Activated T-helper 1 cell treated with anti-CD3 and anti-CD28 coated beads, Interleukin-12 subunit alpha, Interleukin-12 subunit beta, Interleukin-2, Interleukin-4 antibody, amounts not matched to agents 30 ng/mL and 10 ng/mL and 1 ng/mL, durations not matched to agents 14 hours and 24 hours and 36 hours (primary cell): ENCODE data around the gene SLC25A43. TPM values are rescaled to one million over a fixed set of nuclear protein-coding genes. Genes with fewer than 3 reads are reported as not detected.
"Not testable (repeated sequence)": the region's sequence is repeated elsewhere in the genome, so short reads cannot be mapped to it uniquely, and the experiment has no call there.

Experiments used
- DNase-seq: peaks from one replicate; pipeline ENCODE4 v3.0.0; 2021; ENCODE audit warnings: low spot score
- H3K27ac Mint-ChIP-seq: one replicate; pipeline ENCODE4 v1.8.0; 2021; ENCODE audit warnings: mild to moderate bottlenecking, mixed read lengths
- H3K27me3 Mint-ChIP-seq: one replicate; pipeline ENCODE4 v1.8.0; 2022; ENCODE audit warnings: mild to moderate bottlenecking, moderate library complexity, mixed read lengths; ENCODE audit not compliant: insufficient read depth
- H3K36me3 Mint-ChIP-seq: one replicate; pipeline ENCODE4 v1.8.0; 2021; ENCODE audit warnings: low read depth, mixed read lengths
- H3K4me1 Mint-ChIP-seq: one replicate; pipeline ENCODE4 v1.8.0; 2021; ENCODE audit warnings: low read depth, mixed read lengths
- H3K4me3 Mint-ChIP-seq: one replicate; pipeline ENCODE4 v1.8.0; 2021; ENCODE audit warnings: mild to moderate bottlenecking, moderate library complexity, mixed read lengths
- H3K9me3 Mint-ChIP-seq: one replicate; pipeline ENCODE4 v1.8.0; 2021; ENCODE audit warnings: mixed read lengths
- intact Hi-C: fragments of 100-400 bp; cut with micrococcal nuclease; formaldehyde crosslinking; loops from one replicate; pipeline ENCODE4 v1.15.1; 2024
- total RNA-seq: library from RNA; stranded (reverse); gene quantifications from 2 replicates; pipeline ENCODE4 v1.2.3, GENCODE V29; 2022

SLC25A43 gene
- total RNA-seq, 1 donor from 2014 or later: 12.6 TPM

- intact Hi-C loops: no loop called here
- Mint-ChIP-seq H3K9me3 (no peaks in the 10 kb centered on the region), H3K4me3 (no peak overlapping the region)
Observed at GRCh38 chrX:119417376-119417775, 18.2 kb downstream of the SLC25A43 start.

DNA sequence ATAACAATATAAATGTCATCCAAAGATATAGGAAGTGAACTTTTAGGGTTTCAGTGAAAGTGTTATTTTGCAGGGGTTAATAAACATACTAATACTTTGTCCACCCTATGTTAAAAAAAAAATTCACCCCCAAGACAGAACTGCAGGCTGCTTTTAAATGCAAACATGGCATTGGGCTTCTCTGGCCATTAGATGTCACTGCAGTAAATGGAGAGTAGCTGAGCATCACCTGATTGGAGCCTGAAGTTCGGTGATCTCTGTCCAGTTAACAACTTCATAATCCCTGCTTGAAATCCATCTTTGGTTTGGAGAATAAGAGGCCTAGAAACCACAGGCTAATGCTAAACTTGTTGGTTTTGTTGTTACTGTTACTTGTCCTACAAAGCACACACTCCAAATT, 18.7 kb downstream of the SLC25A43 start:
- H3K27ac Mint-ChIP-seq: no peak overlapping the region
- peaks cover 2% of the 10 kb centered on the region for H3K36me3 Mint-ChIP-seq
- H3K4me3 Mint-ChIP-seq: no peak overlapping the region
- H3K27me3 Mint-ChIP-seq: no peaks in the 10 kb centered on the region
- no peak for DNase-seq
- H3K9me3 Mint-ChIP-seq: no peaks in the 10 kb centered on the region
- intact Hi-C loops: no loop called here
- H3K4me1 Mint-ChIP-seq: no peaks in the 10 kb centered on the region

More at GRCh38 chrX:119417376-119417775, 18.2 kb downstream of the SLC25A43 start:
- Mint-ChIP-seq H3K4me1 (no peaks in the 10 kb centered on the region), H3K36me3 (peaks cover 2% of the 10 kb centered on the region), H3K27ac (no peak overlapping the region), H3K27me3 (no peaks in the 10 kb centered on the region)
- DNase-seq: no peak

GRCh38 chrX:119419146-119419545, 20.0 kb downstream of the SLC25A43 start:
- no peak overlapping the region for H3K4me3 Mint-ChIP-seq
- no peak for DNase-seq
- H3K27ac Mint-ChIP-seq: no peak overlapping the region
- no peaks in the 10 kb centered on the region for H3K27me3 Mint-ChIP-seq
- H3K4me1 Mint-ChIP-seq: no peaks in the 10 kb centered on the region
- intact Hi-C loops: no loop called here
- no peaks in the 10 kb centered on the region for H3K9me3 Mint-ChIP-seq
- H3K36me3 Mint-ChIP-seq: peaks cover 2% of the 10 kb centered on the region

DNA sequence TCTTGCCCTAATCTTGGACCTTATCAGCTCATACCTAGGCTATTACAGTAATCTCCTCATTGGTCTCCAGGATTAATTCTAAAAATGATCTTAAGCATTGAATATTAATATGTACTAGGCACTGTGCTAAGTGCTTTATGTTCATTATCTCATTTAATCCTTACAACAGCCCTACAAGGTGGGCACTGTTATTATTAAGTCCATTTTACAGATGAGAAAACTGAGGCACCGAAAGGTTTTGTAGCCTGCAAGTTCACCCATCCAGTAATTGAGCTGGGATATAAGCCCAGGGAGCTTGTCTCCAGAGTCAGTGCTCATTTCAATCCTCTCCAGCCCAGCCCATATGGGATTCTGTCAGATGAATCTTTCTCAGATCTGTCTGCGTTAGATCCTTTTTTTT, 20.8 kb downstream of the SLC25A43 start:
- Mint-ChIP-seq H3K4me3 (no peak overlapping the region), H3K9me3 (no peaks in the 10 kb centered on the region), H3K4me1 (no peaks in the 10 kb centered on the region), H3K36me3 (peaks cover 2% of the 10 kb centered on the region), H3K27ac (no peak overlapping the region), H3K27me3 (no peaks in the 10 kb centered on the region)
- intact Hi-C loops: no loop called here
- DNase-seq: no peak

GRCh38 chrX:119421016-119421705, 22.0 kb downstream of the SLC25A43 start:
- no peaks in the 10 kb centered on the region for H3K9me3 Mint-ChIP-seq
- no peaks in the 10 kb centered on the region for H3K27me3 Mint-ChIP-seq
- H3K27ac Mint-ChIP-seq: no peak overlapping the region
- H3K4me1 Mint-ChIP-seq: no peaks in the 10 kb centered on the region
- intact Hi-C loops: no loop called here
- no peak overlapping the region for H3K4me3 Mint-ChIP-seq
- no peak for DNase-seq
- H3K36me3 Mint-ChIP-seq: peaks cover 2% of the 10 kb centered on the region

- Mint-ChIP-seq H3K4me1 (no peaks in the 10 kb centered on the region), H3K36me3 (peaks cover 2% of the 10 kb centered on the region), H3K27ac (no peak overlapping the region), H3K4me3 (no peak overlapping the region), H3K9me3 (no peaks in the 10 kb centered on the region), H3K27me3 (no peaks in the 10 kb centered on the region)
- no peak for DNase-seq
- intact Hi-C loops: no loop called here
Observed at GRCh38 chrX:119423631-119424030, 24.5 kb downstream of the SLC25A43 start.

- intact Hi-C loops: no loop called here
- Mint-ChIP-seq H3K4me1 (no peaks in the 10 kb centered on the region), H3K4me3 (no peak overlapping the region), H3K27ac (no peak overlapping the region), H3K9me3 (no peaks in the 10 kb centered on the region), H3K36me3 (no peaks in the 10 kb centered on the region), H3K27me3 (no peaks in the 10 kb centered on the region)
- DNase-seq: no peak
Observed at GRCh38 chrX:119424999-119425398, 25.9 kb downstream of the SLC25A43 start.

GRCh38 chrX:119427024-119427794, 28.1 kb downstream of the SLC25A43 start:
- Mint-ChIP-seq H3K4me1 (no peaks in the 10 kb centered on the region), H3K27me3 (no peaks in the 10 kb centered on the region), H3K36me3 (no peaks in the 10 kb centered on the region), H3K9me3 (no peaks in the 10 kb centered on the region), H3K27ac (no peak overlapping the region), H3K4me3 (no peak overlapping the region)
- intact Hi-C loops: no loop called here
- DNase-seq: no peak

- H3K4me1 Mint-ChIP-seq: no peaks in the 10 kb centered on the region
- no peaks in the 10 kb centered on the region for H3K9me3 Mint-ChIP-seq
- no peaks in the 10 kb centered on the region for H3K36me3 Mint-ChIP-seq
Observed at GRCh38 chrX:119427795-119428185, 28.7 kb downstream of the SLC25A43 start.

GRCh38 chrX:119429471-119429870, 30.3 kb downstream of the SLC25A43 start:
- Mint-ChIP-seq H3K9me3 (peaks cover 7% of the 10 kb centered on the region), H3K36me3 (peaks cover 8% of the 10 kb centered on the region), H3K4me3 (no peak overlapping the region), H3K4me1 (no peaks in the 10 kb centered on the region), H3K27me3 (no peaks in the 10 kb centered on the region), H3K27ac (no peak overlapping the region)
- intact Hi-C loops: no loop called here
- no peak for DNase-seq

More at GRCh38 chrX:119427795-119428185, 28.7 kb downstream of the SLC25A43 start:
- no peak for DNase-seq
- H3K4me3 Mint-ChIP-seq: no peak overlapping the region
- H3K27me3 Mint-ChIP-seq: no peaks in the 10 kb centered on the region
- intact Hi-C loops: no loop called here
- H3K27ac Mint-ChIP-seq: no peak overlapping the region

- H3K9me3 Mint-ChIP-seq, H3K4me1 Mint-ChIP-seq, H3K27ac Mint-ChIP-seq, H3K4me3 Mint-ChIP-seq, H3K27me3 Mint-ChIP-seq, H3K36me3 Mint-ChIP-seq, intact Hi-C loops, DNase-seq: not testable (repeated sequence)
Observed at GRCh38 chrX:119441295-119441694, 42.2 kb downstream of the SLC25A43 start.

DNA sequence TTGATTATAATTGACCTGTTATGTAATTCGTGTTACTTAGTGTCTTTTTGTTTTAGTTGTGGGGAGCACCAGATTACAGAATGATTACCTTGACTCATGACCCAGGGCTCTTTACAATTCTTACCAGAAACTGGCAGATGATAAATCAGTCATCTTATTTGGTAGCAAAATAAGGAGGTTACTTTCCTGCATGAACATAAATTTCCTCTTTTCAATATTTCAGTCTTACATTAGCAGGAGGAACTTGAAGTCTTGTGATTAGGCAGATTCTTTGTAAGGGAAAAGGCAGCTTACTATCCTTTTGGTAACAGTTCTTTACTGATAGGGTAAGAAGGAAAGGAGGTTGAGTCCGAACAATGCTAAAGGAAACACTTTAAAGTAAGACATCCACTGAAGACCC, 43.1 kb downstream of the SLC25A43 start:
- H3K27ac Mint-ChIP-seq: no peak overlapping the region
- DNase-seq: no peak
- H3K4me1 Mint-ChIP-seq: no peaks in the 10 kb centered on the region
- H3K9me3 Mint-ChIP-seq: no peaks in the 10 kb centered on the region
- intact Hi-C loops: no loop called here
- H3K4me3 Mint-ChIP-seq: no peak overlapping the region
- no peaks in the 10 kb centered on the region for H3K36me3 Mint-ChIP-seq
- H3K27me3 Mint-ChIP-seq: no peaks in the 10 kb centered on the region

GRCh38 chrX:119453202-119453601, 54.1 kb downstream of the SLC25A43 start:
- H3K36me3 Mint-ChIP-seq: peaks cover 1% of the 10 kb centered on the region
- DNase-seq: no peak
- H3K4me1 Mint-ChIP-seq: no peaks in the 10 kb centered on the region
- intact Hi-C loops: no loop called here
- no peak overlapping the region for H3K27ac Mint-ChIP-seq
- no peak overlapping the region for H3K4me3 Mint-ChIP-seq
- no peaks in the 10 kb centered on the region for H3K9me3 Mint-ChIP-seq
- H3K27me3 Mint-ChIP-seq: no peaks in the 10 kb centered on the region
